ENCODE data around the gene RAI1. TPM values are rescaled to one million over a fixed set of nuclear protein-coding genes. Genes with fewer than 3 reads are reported as not detected.

Gene RAI1
- total RNA-seq, 1 donor from 2014 or later: 38.1 TPM

- H3K4me1 ChIP-seq: peaks cover 47% of the 10 kb centered on the region
Observed at GRCh38 chr17:17740615-17741348, 59.5 kb downstream of the RAI1 start.

GRCh38 chr17:17741349-17742023 lies 60.2 kb downstream of the RAI1 start:
- Histone ChIP-seq H3K4me3 (no peak overlapping the region), H3K27ac (no peak overlapping the region), H3K4me1 (peaks cover 43% of the 10 kb centered on the region), H3K9me3 (no peaks in the 10 kb centered on the region), H3K27me3 (no peaks in the 10 kb centered on the region), H3K36me3 (no peaks in the 10 kb centered on the region)
- no peak for TF ChIP-seq CTCF (IDR thresholded peaks at IDR 0.05)
- ATAC-seq (no peak), DNase-seq (no peak)
- intact Hi-C loops (cut with DNase I): no loop called here

More at GRCh38 chr17:17740615-17741348, 59.5 kb downstream of the RAI1 start:
- H3K9me3 ChIP-seq: no peaks in the 10 kb centered on the region
- no peak for DNase-seq
- no peaks in the 10 kb centered on the region for H3K27me3 ChIP-seq
- no peak overlapping the region for H3K4me3 ChIP-seq
- intact Hi-C loops (cut with DNase I): no loop called here
- no peaks in the 10 kb centered on the region for H3K36me3 ChIP-seq
- no peak for ATAC-seq
- H3K27ac ChIP-seq: no peak overlapping the region
- no peak for TF ChIP-seq CTCF (IDR thresholded peaks at IDR 0.05)

GRCh38 chr17:17742133-17742621 lies 60.9 kb downstream of the RAI1 start:
- DNase-seq (no peak), ATAC-seq (no peak)
- H3K9me3 ChIP-seq: no peaks in the 10 kb centered on the region
- no peaks in the 10 kb centered on the region for H3K36me3 ChIP-seq
- no peak for TF ChIP-seq CTCF (IDR thresholded peaks at IDR 0.05)
- H3K27me3 ChIP-seq: no peaks in the 10 kb centered on the region
- H3K4me3 ChIP-seq: no peak overlapping the region
- H3K27ac ChIP-seq: no peak overlapping the region
- intact Hi-C loops (cut with DNase I): no loop called here
- peaks cover 43% of the 10 kb centered on the region for H3K4me1 ChIP-seq

- intact Hi-C loops (cut with DNase I): no loop called here
- ATAC-seq: no peak
- no peak overlapping the region for H3K27ac ChIP-seq
- DNase-seq: no peak
- H3K27me3 ChIP-seq: no peaks in the 10 kb centered on the region
- H3K4me1 ChIP-seq: peaks cover 39% of the 10 kb centered on the region
- no peak for TF ChIP-seq CTCF (IDR thresholded peaks at IDR 0.05)
- H3K4me3 ChIP-seq: no peak overlapping the region
- H3K9me3 ChIP-seq: no peaks in the 10 kb centered on the region
- H3K36me3 ChIP-seq: no peaks in the 10 kb centered on the region
Observed at GRCh38 chr17:17742688-17743390, 61.6 kb downstream of the RAI1 start.

- peaks cover 32% of the 10 kb centered on the region for H3K4me1 ChIP-seq
- TF ChIP-seq CTCF (IDR thresholded peaks at IDR 0.05): no peak
- DNase-seq (no peak), ATAC-seq (no peak)
- intact Hi-C loops (cut with DNase I): no loop called here
- no peaks in the 10 kb centered on the region for H3K9me3 ChIP-seq
- H3K27ac ChIP-seq: no peak overlapping the region
- H3K4me3 ChIP-seq: no peak overlapping the region
- H3K27me3 ChIP-seq: no peaks in the 10 kb centered on the region
- no peaks in the 10 kb centered on the region for H3K36me3 ChIP-seq
Observed at GRCh38 chr17:17743391-17744112, 62.3 kb downstream of the RAI1 start.
